H1 (cell line): Measurements from ENCODE around the gene CBARP. TPM values are rescaled to one million over a fixed set of nuclear protein-coding genes. Genes with fewer than 3 reads are reported as not detected.

ENCODE experiments used
- CTCF ChIA-PET: fragments of 300-600 bp; sonication (Branson Sonifier 250); formaldehyde crosslinking; loops from one replicate; lab custom pipeline; 2021; ENCODE audit not compliant: partially characterized antibody; lab: Charles Lee
- POLR2A ChIA-PET: fragments of 300-600 bp; sonication (Branson Sonifier 250); formaldehyde crosslinking; loops from one replicate; lab custom pipeline; 2021; ENCODE audit warnings: inconsistent platforms; ENCODE audit not compliant: partially characterized antibody; lab: Charles Lee
- DNase-seq, 2 experiments: peaks; one replicate each; pipeline versions ENCODE4 v3.0.0 to v3.0.0-alpha.2; 2010 to 2022; ENCODE audit warnings: low spot score in 2 of 2, low read depth in 1 of 2, mixed read lengths in 1 of 2
- FAIRE-seq: peaks from 2 replicates; lab custom pipeline; 2011; peaks lifted over from hg19 to GRCh38; lab: Jason Lieb, UNC
- H2AFZ ChIP-seq: 2 replicates; pipeline ENCODE4 v1.8.1; 2012; ENCODE audit warnings: low read length, inconsistent platforms
- H2AK5ac ChIP-seq: 2 replicates; pipeline ENCODE4 v1.6.1; 2013; ENCODE audit warnings: low read depth, low read length
- H2BK120ac ChIP-seq: replicated peaks from 2 replicates; pipeline ENCODE3; 2013; ENCODE audit warnings: low read depth, low read length, inconsistent platforms
- H2BK12ac ChIP-seq: 2 replicates; pipeline ENCODE4 v1.6.1; 2013; ENCODE audit warnings: low read depth, low read length
- H2BK15ac ChIP-seq: 2 replicates; pipeline ENCODE4 v1.6.1; 2013; ENCODE audit warnings: low read length
- H2BK20ac ChIP-seq: 2 replicates; pipeline ENCODE4 v1.6.1; 2013; ENCODE audit warnings: low read length
- H2BK5ac ChIP-seq: 2 replicates; pipeline ENCODE4 v1.6.1; 2013; ENCODE audit warnings: low read depth, low read length
- H3K14ac ChIP-seq: 2 replicates; pipeline ENCODE4 v1.6.1; 2013; ENCODE audit warnings: inconsistent platforms; ENCODE audit not compliant: insufficient read length
- H3K18ac ChIP-seq: 2 replicates; pipeline ENCODE4 v1.6.1; 2013; ENCODE audit warnings: low read length; ENCODE audit errors: extremely low read depth
- H3K23ac ChIP-seq: 2 replicates; pipeline ENCODE4 v1.6.1; 2013; ENCODE audit warnings: inconsistent platforms; ENCODE audit not compliant: insufficient read length
- H3K23me2 ChIP-seq: 2 replicates; pipeline ENCODE4 v1.6.1; 2013; ENCODE audit warnings: low read depth, low read length
- H3K27ac ChIP-seq: 2 replicates; pipeline ENCODE4 v1.6.1; 2011; ENCODE audit warnings: low read depth, low read length, inconsistent platforms
- H3K27me3 ChIP-seq, 4 experiments: replicated peaks in 1 of 4; 1 replicate in 1 of 4; 2 replicates in 3 of 4; pipeline versions ENCODE4 v1.6.1 to v1.8.1; 2011 to 2013; ENCODE audit warnings: low read length in 3 of 4, mild to moderate bottlenecking in 3 of 4, inconsistent platforms in 2 of 4, mixed read lengths in 2 of 4, moderate library complexity in 1 of 4; ENCODE audit not compliant: control insufficient read depth in 3 of 4, insufficient read depth in 3 of 4; ENCODE audit errors: extremely low read depth in 1 of 4
- H3K36me3 ChIP-seq, 4 experiments: 2 replicates each; pipeline versions ENCODE4 v1.6.1 to v1.8.1; 2011 to 2013; ENCODE audit warnings: mild to moderate bottlenecking in 4 of 4, low read length in 3 of 4, moderate library complexity in 2 of 4, control low read depth in 1 of 4, inconsistent platforms in 1 of 4; ENCODE audit not compliant: insufficient read depth in 4 of 4, control insufficient read depth in 2 of 4
- H3K4ac ChIP-seq: replicated peaks from 2 replicates; pipeline ENCODE3; 2013; ENCODE audit warnings: low read length, low read depth, mixed read lengths, inconsistent platforms; ENCODE audit not compliant: insufficient read length
- H3K4me1 ChIP-seq, 4 experiments: replicated peaks in 1 of 4; 1 replicate in 1 of 4; 2 replicates in 3 of 4; pipeline versions ENCODE4 v1.6.1 to v1.8.1; 2011 to 2013; ENCODE audit warnings: low read length in 3 of 4, inconsistent platforms in 2 of 4, mixed read lengths in 1 of 4; ENCODE audit not compliant: insufficient read depth in 4 of 4, control insufficient read depth in 3 of 4
- H3K4me2 ChIP-seq, 2 experiments: 2 replicates each; pipeline versions ENCODE4 v1.6.1 to v1.8.1; 2011 to 2013; ENCODE audit warnings: low read depth in 2 of 2, low read length in 2 of 2, control low read depth in 1 of 2, inconsistent platforms in 1 of 2, mild to moderate bottlenecking in 1 of 2; ENCODE audit not compliant: insufficient read depth in 1 of 2
- H3K4me3 ChIP-seq, 4 experiments: fragments of 200-600, 300-600 bp in 1 of 4; sonication (generic), shearing (Covaris generic), sonication (Bioruptor Twin) in 1 of 4; 2 replicates each; pipeline versions ENCODE4 v1.5.1 to v1.8.1; 2011 to 2016; ENCODE audit warnings: low read length in 4 of 4, low read depth in 3 of 4, control low read depth in 2 of 4, inconsistent platforms in 2 of 4, mild to moderate bottlenecking in 2 of 4, mixed read lengths in 1 of 4, moderate library complexity in 1 of 4; ENCODE audit not compliant: insufficient read depth in 2 of 4; ENCODE audit errors: extremely low read depth in 1 of 4
- H3K56ac ChIP-seq: replicated peaks from 2 replicates; pipeline ENCODE3; 2013; ENCODE audit warnings: low read depth, mild to moderate bottlenecking, mixed read lengths, low read length, inconsistent platforms; ENCODE audit not compliant: insufficient read length
- H3K79me1 ChIP-seq: 2 replicates; pipeline ENCODE4 v1.6.1; 2013; ENCODE audit warnings: low read depth, low read length, control low read depth
- H3K79me2 ChIP-seq, 2 experiments: 2 replicates each; pipeline versions ENCODE4 v1.6.1 to v1.8.1; 2012 to 2013; ENCODE audit warnings: low read length in 2 of 2, mild to moderate bottlenecking in 2 of 2, inconsistent platforms in 1 of 2; ENCODE audit not compliant: insufficient read depth in 2 of 2, control insufficient read depth in 1 of 2
- H3K9ac ChIP-seq, 4 experiments: replicated peaks in 1 of 4; 1 replicate in 1 of 4; 2 replicates in 3 of 4; pipeline versions ENCODE4 v1.6.1 to v1.8.1; 2011 to 2013; ENCODE audit warnings: low read depth in 3 of 4, low read length in 3 of 4, control low read depth in 2 of 4, mild to moderate bottlenecking in 2 of 4, moderate library complexity in 2 of 4, inconsistent platforms in 1 of 4; ENCODE audit errors: extremely low read depth in 1 of 4
- H3K9me3 ChIP-seq, 2 experiments: 2 replicates each; pipeline versions ENCODE4 v1.6.1 to v1.8.1; 2012 to 2013; ENCODE audit warnings: mild to moderate bottlenecking in 2 of 2, moderate library complexity in 2 of 2, control low read depth in 1 of 2, inconsistent platforms in 1 of 2, low read depth in 1 of 2, low read length in 1 of 2, mixed read lengths in 1 of 2; ENCODE audit not compliant: insufficient read depth in 2 of 2
- H4K20me1 ChIP-seq, 2 experiments: replicated peaks in 1 of 2; 2 replicates each; pipeline versions ENCODE3 to v1.8.1; 2011 to 2013; ENCODE audit warnings: inconsistent platforms in 2 of 2, low read length in 2 of 2, mild to moderate bottlenecking in 1 of 2; ENCODE audit not compliant: insufficient read depth in 2 of 2, control insufficient read depth in 1 of 2
- H4K5ac ChIP-seq: 2 replicates; pipeline ENCODE4 v1.6.1; 2013; ENCODE audit warnings: low read length, low read depth, mixed read lengths, inconsistent platforms; ENCODE audit not compliant: insufficient read length
- H4K8ac ChIP-seq: 2 replicates; pipeline ENCODE4 v1.8.0; 2013; ENCODE audit warnings: mild to moderate bottlenecking, moderate library complexity, low read length, inconsistent platforms; ENCODE audit not compliant: insufficient read depth; ENCODE audit errors: extremely low read depth
- H4K91ac ChIP-seq: replicated peaks from 2 replicates; pipeline ENCODE3; 2013; ENCODE audit warnings: low read length, mixed read lengths, inconsistent platforms; ENCODE audit not compliant: insufficient read length
- KDM1A ChIP-seq: fragments of 200-600, 300-600 bp; sonication (generic); IDR thresholded peaks from 2 replicates; pipeline ENCODE4 v1.7.1; 2016; ENCODE audit warnings: mild to moderate bottlenecking, low read length, borderline replicate concordance
- MAX ChIP-seq: IDR thresholded peaks from 2 replicates; pipeline ENCODE4 v1.6.1; 2012; ENCODE audit warnings: inconsistent platforms
- TAF7 ChIP-seq: optimal IDR thresholded peaks from 2 replicates; pipeline ENCODE3; 2011; ENCODE audit warnings: low read depth, mild to moderate bottlenecking, inconsistent platforms, low read length, moderate library complexity, borderline replicate concordance
- WGBS, 2 experiments: shearing (Covaris generic) in 1 of 2; methylation state at CpG; one replicate each; pipeline versions ENCODE4 v1.1.6 to v1.1.7; 2013 to 2015; ENCODE audit warnings: low lambda C conversion rate in 2 of 2, mixed read lengths in 2 of 2, inconsistent platforms in 1 of 2, low coverage in 1 of 2, missing lambda C conversion rate in 1 of 2; ENCODE audit not compliant: insufficient replicate concordance in 2 of 2, insufficient coverage in 1 of 2, insufficient read length in 1 of 2; ENCODE audit errors: extremely low coverage in 1 of 2, missing lambda C conversion rate in 1 of 2; 5-methylcytosine and 5-hydroxymethylcytosine counted together
- polyA plus RNA-seq, 7 experiments: library from polyadenylated mRNA; depleted of rRNA in 3 of 7; stranded (reverse) in 5 of 7; unstranded in 2 of 7; fragments of >200 nt in 5 of 7; fragments of 200-250 nt in 2 of 7; gene quantifications; 1 replicate in 5 of 7; 2 replicates in 1 of 7; 4 replicates in 1 of 7; pipeline versions ENCODE4 v1.2.1 to v1.2.3, GENCODE V29; 2011 to 2013; ENCODE audit warnings: missing spikeins in 2 of 7, mixed read lengths in 2 of 7
- total RNA-seq: library from RNA; stranded (reverse); fragmentation: NEBNext Ultra II Directional; extraction: Animal tissue kit (Norgen Biotek cat#: 25700); gene quantifications from 2 replicates; pipeline ENCODE4 v1.2.1, GENCODE V29; 2021

CBARP gene
- total and polyA plus RNA-seq, 2 of the 8 experiments (the other 6 are each of a cell fraction or from before 2014, with no cell fraction given), result 4.9 to 14.7 TPM

GRCh38 chr19:1259876-1260748 is 22.3 kb upstream of the CBARP start:
- Histone ChIP-seq H3K23me2 (peaks cover 19% of the 10 kb centered on the region; the same call in 1 of the 2 replicates), H3K79me2 (peaks cover 0 to 5% of the 10 kb centered on the region in 2 experiments; a peak in 1 of 4 replicates)

More at GRCh38 chr19:1259876-1260748, 22.3 kb upstream of the CBARP start:
- no peak for DNase-seq
- no peak overlapping the region for H3K14ac ChIP-seq
- no peaks in the 10 kb centered on the region for H3K9me3 ChIP-seq
- H2BK15ac ChIP-seq, result no peak overlapping the region
- peak overlapping the region; percentile 85 for H4K91ac ChIP-seq
- H3K4me3 ChIP-seq, result peak overlapping the region in 3 of 4 experiments; percentile 9 to 77 (median 14); a peak in 4 of 8 replicates
- peak overlapping the region; percentile 53; the same call in 1 of the 2 replicates for H2AK5ac ChIP-seq
- H2BK12ac ChIP-seq, result no peak overlapping the region
- CTCF ChIA-PET, result interaction anchor here (0.9 to 15.9 kb wide), 4 partner anchors 8 to 16 kb away, joined by 3 to 212 read pairs (median 6); partner anchors contain the start of gene ATP5F1D
- peaks cover 11 to 20% of the 10 kb centered on the region in 2 experiments for H4K20me1 ChIP-seq
- H2BK20ac ChIP-seq, result no peak overlapping the region
- WGBS, 2 experiments, result 26% methylated on average over 23 of the region's 33 CpGs; no CpG with 5 or more reads in 1 of the 2 experiments
- H3K4me1 ChIP-seq, result peaks cover 0 to 52% (median 33%) of the 10 kb centered on the region in 4 experiments; a peak in 6 of 7 replicates
- no peak overlapping the region; the same call in 1 of the 2 replicates for H3K18ac ChIP-seq
- no peak overlapping the region for H2AFZ ChIP-seq
- FAIRE-seq, result no peak
- no peak overlapping the region for H3K56ac ChIP-seq
- TF ChIP-seq TAF7 (no peak), KDM1A (peak; percentile 82; the same call in 1 of the 2 replicates), MAX (peak; percentile 17; the same call in 1 of the 2 replicates)
- TF ChIP-seq, all 59 proteins: peak for 2
- H3K27me3 ChIP-seq, result no peaks in the 10 kb centered on the region; a peak in 1 of 7 replicates
- no peak overlapping the region for H2BK120ac ChIP-seq
- H3K23ac ChIP-seq, result no peak overlapping the region
- H3K9ac ChIP-seq, result no peak overlapping the region; a peak in 1 of 7 replicates
- H2BK5ac ChIP-seq, result peak overlapping the region; percentile 81; the same call in 1 of the 2 replicates
- H3K79me1 ChIP-seq, result 0 out of 2 replicates have a peak, but pooled peaks cover 2% of the 10 kb centered on the region
- H3K36me3 ChIP-seq, result peaks cover 10 to 33% (median 15%) of the 10 kb centered on the region in 4 experiments
- H4K8ac ChIP-seq, result no peak overlapping the region
- no peak overlapping the region for H4K5ac ChIP-seq
- no peak overlapping the region; the same call in 1 of the 2 replicates for H3K27ac ChIP-seq
- POLR2A ChIA-PET, result interaction anchor here (0.9 to 19.4 kb wide), 9 partner anchors 4 to 233 kb away, joined by 3 to 456 read pairs (median 6); partner anchors contain the start of genes ATP5F1D, CBARP, CIRBP and CNN2
- H3K4me2 ChIP-seq, result peak overlapping the region; percentile 83 to 94
- no peak overlapping the region for H3K4ac ChIP-seq
